HPDE6-E6E7 (cell line): Measurements from ENCODE around the gene FURIN.
"Not testable (repeated sequence)": the region's sequence is repeated elsewhere in the genome, so short reads cannot be mapped to it uniquely, and the experiment has no call there.

Source experiments
- DNase-seq: peaks from one replicate; pipeline ENCODE4 v3.0.0; 2011; ENCODE audit warnings: missing footprints; ENCODE audit errors: extremely low spot score

Gene FURIN

DNA sequence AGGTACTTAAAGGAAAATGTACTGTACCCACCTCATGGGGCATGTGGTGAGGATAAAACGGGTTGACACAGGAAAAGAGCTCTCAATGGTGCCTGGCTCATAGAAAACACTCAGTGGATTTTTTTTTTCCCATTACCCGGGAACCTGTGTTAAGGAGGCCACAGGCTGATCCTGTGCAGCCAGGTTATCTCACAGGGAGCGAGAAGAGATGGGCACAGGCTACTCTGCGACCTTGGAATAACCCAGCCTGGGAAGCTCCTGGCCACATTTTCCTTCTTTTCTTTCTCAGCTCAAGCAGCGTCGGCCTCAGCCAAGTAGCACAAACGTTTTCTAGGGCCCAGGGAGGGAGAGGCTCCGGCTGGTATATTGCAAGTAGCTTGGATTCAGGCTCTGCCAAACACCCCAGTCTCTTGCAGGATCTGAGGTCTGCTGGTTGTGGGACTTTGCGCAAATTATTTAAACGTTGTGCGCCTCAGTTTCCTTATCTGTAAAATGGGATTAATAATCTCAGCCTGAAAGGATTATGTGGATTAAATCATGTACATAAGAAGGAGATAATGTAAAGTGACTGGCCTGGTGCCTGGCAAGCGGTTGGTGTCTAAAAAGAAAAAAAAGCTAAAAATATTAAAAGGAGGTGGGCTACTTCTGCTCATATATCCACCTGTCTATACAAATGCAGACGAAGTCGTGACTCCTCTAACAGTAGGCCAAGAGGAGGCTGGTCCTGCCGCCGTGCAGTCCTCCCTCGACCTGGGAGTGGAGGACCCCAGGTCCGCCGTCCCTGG lies 2.2 kb downstream of the FURIN start:
- no peak for DNase-seq

DNA sequence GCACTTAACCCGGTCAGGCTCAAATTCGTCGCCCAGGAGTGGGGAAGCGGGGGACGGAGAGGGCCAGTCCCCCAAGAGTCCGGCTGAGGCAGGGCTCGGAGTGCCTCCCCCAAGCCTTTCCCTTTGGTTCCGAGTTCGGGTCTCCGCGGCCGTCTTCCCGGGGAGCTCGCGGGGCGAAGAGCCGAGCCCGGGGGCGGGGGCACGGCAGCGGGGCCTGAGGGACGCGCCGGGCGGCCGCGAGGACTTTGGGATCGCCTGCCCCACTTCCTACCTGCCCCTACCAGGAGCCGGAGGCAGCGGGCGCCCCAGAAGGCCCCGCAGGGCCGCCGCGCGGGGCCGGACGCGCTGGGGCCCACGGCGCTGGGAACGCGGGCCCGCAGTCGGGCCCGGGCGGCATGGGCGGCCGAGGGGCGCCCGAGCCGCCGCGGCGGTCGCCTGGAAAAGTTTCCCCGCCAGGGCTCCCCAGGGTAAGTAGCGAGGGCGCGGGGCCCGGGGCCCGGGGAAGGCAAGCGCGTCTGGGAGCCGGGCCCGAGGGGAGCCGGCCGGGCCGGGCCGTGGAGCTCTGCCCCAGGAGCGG lies 2.8 kb downstream of the FURIN start:
- DNase-seq, result no peak

DNA sequence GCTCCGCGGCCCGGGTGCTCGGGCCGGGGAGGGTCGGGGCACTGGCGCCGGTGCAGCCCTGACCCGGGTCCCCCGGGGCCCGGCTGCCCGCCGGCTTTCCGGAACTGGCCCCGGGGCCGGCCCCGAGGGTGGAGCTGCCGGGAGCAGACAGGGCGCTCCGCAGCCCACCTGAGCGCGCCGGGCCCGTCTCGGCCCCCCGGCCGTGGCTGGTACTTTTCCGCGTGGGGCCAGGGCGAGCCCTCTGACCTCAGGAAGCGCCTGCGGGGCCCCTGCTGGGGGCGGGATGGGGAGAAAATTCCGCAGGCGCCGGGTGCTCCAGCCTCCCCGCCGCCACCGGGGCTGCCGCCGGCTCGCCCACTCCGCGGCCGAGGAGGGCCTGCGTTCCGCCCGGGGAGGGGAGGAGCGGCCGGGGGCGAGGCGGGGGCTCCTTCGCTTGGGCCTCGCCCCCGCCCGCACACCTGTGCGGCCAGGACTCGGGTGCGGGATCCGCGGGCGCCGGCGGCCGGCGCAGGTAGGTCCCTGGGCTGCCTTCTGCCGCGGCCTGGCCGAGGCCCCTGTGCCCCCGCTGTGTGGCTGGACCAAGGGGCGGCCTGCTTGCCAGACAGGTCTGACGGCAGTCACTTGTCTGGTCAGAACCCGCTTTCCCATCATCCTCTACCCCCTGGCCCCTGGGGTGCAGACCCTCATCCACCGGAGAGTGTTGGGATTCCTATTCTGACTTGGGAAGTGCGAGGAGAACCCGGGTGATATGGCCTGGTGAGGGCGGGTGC lies 3.5 kb downstream of the FURIN start:
- DNase-seq, result no peak

DNA sequence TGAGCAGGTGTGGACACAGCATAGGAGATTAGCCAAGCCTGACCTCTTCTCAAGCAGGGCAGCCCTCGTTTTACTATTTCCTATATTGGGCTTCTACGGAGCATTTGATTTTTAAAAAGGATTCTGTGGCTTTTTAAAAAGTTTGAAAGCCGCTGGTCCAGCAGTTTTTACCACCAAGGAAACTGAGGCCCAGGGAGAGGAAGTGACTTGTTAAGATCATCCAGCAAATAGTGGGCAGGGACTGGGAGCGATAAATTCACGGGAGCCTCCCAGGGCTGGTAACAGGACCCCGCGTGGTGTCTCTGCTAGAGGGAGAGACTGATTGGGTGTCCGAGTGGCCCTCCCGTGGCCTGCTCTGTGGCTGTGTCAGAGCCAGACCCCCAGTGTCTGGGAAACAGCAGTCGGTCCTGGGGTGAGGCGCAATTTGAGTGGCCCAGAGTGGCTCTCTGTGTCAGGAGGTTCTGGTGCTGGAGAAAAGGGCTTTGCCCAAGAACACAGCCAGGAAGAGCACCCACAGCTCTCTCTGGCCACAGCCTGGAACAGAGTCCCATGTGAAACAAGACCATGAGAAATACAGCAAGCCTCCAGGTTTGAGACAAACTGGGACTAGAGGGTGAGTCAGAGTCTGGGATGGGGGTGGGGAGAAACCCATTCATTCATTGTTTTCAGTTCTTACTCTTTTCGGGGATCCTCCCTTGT lies 4.2 kb downstream of the FURIN start:
- DNase-seq, result peak; percentile 57

DNA sequence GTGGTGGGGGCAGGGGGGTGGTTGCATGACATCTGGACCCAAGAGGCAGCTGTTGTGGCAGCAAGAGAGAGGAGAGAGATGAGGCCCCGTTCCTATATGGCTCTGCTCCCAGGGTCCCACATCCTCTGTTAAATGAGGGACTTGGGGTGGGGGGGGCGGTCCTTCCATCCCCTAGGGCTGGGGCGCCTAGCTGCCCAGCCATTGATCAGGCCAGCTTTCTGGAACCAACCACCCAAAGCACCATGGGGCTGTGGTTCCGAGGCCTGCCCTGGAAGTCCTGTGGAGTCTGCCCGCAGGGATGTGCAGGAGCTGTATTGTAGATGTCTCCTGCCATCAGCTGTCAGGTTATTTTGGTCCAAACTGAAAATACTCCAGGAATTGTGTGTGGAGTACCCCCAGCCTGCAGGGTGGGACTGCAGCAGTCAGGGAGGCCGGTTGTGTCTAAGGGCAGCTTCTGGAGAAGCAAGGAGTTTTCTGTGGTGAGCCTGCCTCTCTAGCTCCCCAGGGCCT lies 5.2 kb downstream of the FURIN start:
- DNase-seq, result no peak

DNA sequence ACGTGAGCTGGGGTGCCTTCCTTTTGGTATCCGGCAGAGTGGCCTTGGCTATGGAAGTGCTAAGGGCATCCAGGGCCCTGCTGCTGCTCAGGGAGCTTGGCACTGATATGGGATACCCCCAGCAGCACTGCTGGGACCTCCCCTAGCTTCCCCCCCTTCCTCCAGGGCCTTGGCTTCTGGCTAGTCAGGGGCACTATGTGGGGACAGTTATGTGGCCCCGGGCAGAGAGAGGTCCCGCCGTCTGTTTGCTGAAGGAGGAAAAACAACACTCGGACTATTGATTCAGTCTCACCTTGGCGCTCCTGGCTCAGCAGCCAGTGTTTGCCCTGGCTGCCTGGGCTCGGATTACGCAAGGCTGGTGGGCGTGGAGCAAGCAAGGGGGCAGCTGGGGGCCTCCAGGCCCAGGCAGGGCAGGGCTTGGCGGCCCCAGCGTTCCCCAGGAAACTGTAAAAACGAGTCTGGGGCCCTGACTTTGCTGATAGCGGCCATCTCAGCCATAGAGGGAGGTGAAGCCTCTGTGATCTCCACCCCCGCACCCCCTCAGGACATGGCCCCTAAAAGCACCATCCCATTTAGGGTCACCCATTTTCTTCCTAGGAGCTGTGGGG lies 5.7 kb downstream of the FURIN start:
- no peak for DNase-seq

DNA sequence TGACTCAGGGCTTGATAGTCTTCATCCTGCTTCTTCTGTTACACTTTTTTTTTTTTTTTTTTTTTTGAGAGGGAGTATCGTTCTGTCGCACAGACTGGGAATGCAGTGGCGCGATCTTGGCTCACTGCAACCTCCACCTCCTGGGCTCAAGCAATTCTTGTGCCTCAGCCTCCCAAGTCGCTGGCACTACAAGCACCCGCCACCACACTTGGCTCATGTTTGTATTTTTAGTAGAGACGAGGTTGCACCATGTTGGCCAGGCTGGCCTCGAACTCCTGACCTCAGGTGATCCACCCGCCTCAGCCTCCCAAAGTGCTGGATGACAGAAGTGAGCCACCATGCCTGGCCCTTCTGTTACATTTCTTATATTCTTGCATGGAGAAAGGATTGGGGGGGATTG lies 6.6 kb downstream of the FURIN start:
- DNase-seq, result not testable (repeated sequence)

DNA sequence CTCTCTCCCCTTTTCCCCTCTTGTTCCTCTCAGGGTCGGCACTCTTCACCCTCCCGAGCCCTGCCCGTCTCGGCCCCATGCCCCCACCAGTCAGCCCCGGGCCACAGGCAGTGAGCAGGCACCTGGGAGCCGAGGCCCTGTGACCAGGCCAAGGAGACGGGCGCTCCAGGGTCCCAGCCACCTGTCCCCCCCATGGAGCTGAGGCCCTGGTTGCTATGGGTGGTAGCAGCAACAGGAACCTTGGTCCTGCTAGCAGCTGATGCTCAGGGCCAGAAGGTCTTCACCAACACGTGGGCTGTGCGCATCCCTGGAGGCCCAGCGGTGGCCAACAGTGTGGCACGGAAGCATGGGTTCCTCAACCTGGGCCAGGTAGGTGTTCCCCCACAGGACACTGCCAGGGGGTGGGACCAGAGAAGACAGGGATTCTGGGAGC lies 7.2 kb downstream of the FURIN start:
- no peak for DNase-seq

DNA sequence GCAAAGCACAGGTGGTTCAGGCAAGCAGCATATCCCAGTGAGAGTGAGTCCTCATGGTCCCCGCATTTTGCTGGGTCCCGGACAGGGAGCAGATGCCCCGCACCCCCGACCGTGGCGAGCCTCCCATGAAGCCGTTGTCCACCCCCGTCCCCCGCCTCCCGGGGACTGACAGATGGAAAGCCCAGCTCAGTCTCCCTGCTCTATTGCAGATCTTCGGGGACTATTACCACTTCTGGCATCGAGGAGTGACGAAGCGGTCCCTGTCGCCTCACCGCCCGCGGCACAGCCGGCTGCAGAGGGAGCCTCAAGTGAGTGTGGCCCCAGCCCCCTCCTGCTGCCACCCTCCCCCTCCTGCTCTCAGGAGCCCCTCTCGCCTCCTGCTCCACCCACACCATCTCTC lies 7.7 kb downstream of the FURIN start:
- DNase-seq, result no peak

DNA sequence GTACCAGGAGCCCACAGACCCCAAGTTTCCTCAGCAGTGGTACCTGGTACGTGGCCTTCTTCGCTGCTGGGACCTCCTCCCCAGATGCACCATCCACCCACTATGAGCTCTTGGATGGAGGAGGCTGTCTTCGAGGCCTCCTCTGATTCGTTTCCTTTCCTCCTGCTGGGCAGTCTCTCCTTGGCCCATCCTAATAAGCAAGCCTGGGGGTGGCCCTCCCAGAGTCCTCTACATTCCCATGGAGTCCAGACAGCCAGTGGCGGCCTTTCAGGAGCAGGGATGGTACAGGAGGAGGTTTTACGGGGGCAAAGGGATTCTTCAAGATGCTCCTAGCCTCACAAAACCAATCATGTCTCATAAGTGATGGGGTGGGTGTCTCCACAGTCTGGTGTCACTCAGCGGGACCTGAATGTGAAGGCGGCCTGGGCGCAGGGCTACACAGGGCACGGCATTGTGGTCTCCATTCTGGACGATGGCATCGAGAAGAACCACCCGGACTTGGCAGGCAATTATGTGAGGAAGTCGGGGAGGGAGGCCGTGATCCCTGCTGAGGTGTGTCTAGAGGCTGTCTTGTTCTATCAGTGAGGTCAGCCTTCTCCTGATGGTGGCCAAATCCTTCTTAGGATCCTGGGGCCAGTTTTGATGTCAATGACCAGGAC lies 8.3 kb downstream of the FURIN start:
- no peak for DNase-seq

DNA sequence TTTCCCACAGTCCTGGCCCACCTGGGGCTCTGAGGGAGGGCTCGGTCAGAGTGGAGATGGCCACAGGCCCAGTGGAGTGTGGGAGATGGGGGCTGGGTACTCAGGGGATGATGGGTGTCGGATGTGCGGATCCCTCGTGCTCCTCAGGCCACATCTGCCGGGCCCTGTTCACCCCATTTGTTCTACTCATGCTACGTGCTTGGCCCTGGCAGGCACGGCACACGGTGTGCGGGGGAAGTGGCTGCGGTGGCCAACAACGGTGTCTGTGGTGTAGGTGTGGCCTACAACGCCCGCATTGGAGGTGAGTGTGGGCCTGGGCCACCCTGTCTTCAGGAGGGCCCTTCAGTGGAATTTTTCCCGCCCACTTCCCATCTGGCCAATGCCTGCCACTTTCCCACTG lies 8.9 kb downstream of the FURIN start:
- DNase-seq, result no peak

DNA sequence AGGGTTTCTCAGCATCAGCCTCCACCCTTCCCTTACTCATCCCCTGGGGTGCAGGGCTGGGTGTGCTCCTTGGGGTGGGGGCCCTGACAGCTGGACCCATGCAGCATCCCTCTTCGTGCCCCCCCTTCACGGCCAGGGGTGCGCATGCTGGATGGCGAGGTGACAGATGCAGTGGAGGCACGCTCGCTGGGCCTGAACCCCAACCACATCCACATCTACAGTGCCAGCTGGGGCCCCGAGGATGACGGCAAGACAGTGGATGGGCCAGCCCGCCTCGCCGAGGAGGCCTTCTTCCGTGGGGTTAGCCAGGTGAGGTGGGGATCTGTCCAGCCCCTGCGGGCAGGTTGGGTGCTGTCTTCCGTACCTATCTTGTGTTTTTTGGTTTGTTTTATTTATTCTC lies 9.6 kb downstream of the FURIN start:
- DNase-seq, result no peak

DNA sequence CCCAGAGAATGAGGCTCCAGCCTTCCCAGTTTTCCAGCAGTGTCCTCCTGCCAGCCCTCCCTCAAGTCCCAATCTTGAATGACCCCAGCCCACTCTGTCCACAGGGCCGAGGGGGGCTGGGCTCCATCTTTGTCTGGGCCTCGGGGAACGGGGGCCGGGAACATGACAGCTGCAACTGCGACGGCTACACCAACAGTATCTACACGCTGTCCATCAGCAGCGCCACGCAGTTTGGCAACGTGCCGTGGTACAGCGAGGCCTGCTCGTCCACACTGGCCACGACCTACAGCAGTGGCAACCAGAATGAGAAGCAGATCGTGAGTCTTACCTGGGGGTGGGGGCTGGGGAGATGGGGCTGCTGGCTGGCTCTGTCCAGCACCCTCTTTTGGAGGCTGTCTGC lies 10.3 kb downstream of the FURIN start:
- DNase-seq, result no peak

DNA sequence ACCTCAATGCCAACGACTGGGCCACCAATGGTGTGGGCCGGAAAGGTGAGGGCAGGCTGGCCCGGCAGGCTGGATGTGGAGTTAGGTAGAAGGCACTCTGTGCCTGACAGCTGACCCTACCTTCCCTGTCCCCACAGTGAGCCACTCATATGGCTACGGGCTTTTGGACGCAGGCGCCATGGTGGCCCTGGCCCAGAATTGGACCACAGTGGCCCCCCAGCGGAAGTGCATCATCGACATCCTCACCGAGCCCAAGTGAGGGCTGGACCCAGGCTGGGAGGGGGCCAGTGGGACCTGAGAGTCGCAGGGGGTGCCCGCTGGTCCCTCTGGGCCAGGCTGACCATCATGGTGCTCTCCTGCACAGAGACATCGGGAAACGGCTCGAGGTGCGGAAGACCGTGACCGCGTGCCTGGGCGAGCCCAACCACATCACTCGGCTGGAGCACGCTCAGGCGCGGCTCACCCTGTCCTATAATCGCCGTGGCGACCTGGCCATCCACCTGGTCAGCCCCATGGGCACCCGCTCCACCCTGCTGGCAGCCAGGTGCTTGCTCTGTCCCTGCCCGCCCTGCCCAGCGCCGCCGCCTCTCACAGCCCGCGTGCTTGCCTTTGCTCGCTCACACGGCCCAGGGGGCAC lies 11.5 kb downstream of the FURIN start:
- DNase-seq, result no peak

DNA sequence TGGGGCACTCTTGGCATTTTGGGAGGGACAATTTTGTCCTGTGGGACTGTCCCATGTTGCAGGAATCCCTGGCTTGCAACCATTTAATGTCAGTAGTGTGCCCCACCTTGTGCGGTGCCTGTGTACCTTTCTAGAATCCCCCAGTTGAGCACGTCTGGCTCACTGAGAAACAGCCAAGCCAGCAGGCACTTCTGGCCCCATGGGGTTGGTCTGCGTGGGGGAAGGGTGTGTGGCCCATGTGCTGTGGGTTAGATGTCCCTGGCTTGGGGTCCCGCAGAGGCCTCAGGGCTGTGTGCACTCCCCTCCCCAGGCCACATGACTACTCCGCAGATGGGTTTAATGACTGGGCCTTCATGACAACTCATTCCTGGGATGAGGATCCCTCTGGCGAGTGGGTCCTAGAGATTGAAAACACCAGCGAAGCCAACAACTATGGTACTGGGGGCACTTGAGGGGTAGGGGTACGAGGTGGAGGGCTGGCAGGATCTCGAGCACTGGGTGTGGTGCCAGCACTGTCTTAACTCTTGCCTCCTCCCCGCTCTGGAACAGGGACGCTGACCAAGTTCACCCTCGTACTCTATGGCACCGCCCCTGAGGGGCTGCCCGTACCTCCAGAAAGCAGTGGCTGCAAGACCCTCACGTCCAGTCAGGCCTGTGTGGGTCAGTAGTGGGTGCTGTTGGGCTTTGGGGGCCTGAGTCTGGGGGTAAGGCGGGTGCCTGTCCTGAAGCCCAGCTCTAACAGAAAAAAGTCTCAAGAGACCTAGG lies 12.2 kb downstream of the FURIN start:
- no peak for DNase-seq

DNA sequence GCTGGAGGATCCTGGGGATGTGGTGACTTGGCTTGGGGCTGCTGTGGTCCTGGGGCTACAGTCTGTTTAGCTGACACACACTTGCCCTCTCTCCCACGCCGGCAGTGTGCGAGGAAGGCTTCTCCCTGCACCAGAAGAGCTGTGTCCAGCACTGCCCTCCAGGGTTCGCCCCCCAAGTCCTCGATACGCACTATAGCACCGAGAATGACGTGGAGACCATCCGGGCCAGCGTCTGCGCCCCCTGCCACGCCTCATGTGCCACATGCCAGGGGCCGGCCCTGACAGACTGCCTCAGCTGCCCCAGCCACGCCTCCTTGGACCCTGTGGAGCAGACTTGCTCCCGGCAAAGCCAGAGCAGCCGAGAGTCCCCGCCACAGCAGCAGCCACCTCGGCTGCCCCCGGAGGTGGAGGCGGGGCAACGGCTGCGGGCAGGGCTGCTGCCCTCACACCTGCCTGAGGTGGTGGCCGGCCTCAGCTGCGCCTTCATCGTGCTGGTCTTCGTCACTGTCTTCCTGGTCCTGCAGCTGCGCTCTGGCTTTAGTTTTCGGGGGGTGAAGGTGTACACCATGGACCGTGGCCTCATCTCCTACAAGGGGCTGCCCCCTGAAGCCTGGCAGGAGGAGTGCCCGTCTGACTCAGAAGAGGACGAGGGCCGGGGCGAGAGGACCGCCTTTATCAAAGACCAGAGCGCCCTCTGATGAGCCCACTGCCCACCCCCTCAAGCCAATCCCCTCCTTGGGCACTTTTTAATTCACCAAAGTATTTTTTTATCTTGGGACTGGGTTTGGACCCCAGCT lies 13.0 kb downstream of the FURIN start:
- DNase-seq, result no peak

DNA sequence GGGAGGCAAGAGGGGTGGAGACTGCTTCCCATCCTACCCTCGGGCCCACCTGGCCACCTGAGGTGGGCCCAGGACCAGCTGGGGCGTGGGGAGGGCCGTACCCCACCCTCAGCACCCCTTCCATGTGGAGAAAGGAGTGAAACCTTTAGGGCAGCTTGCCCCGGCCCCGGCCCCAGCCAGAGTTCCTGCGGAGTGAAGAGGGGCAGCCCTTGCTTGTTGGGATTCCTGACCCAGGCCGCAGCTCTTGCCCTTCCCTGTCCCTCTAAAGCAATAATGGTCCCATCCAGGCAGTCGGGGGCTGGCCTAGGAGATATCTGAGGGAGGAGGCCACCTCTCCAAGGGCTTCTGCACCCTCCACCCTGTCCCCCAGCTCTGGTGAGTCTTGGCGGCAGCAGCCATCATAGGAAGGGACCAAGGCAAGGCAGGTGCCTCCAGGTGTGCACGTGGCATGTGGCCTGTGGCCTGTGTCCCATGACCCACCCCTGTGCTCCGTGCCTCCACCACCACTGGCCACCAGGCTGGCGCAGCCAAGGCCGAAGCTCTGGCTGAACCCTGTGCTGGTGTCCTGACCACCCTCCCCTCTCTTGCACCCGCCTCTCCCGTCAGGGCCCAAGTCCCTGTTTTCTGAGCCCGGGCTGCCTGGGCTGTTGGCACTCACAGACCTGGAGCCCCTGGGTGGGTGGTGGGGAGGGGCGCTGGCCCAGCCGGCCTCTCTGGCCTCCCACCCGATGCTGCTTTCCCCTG lies 13.8 kb downstream of the FURIN start:
- DNase-seq, result no peak

DNA sequence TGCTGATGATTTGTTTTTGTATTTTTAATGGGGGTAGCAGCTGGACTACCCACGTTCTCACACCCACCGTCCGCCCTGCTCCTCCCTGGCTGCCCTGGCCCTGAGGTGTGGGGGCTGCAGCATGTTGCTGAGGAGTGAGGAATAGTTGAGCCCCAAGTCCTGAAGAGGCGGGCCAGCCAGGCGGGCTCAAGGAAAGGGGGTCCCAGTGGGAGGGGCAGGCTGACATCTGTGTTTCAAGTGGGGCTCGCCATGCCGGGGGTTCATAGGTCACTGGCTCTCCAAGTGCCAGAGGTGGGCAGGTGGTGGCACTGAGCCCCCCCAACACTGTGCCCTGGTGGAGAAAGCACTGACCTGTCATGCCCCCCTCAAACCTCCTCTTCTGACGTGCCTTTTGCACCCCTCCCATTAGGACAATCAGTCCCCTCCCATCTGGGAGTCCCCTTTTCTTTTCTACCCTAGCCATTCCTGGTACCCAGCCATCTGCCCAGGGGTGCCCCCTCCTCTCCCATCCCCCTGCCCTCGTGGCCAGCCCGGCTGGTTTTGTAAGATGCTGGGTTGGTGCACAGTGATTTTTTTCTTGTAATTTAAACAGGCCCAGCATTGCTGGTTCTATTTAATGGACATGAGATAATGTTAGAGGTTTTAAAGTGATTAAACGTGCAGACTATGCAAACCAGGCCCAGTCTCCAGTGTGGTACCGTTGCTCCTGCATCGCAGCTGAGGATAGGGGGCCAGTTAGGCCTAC lies 14.6 kb downstream of the FURIN start:
- no peak for DNase-seq
